SK-N-SH treated with all-trans-retinoic acid at 6 μM for 48 hours (cell line): ENCODE results near the gene PPP4R1.

Source experiments
- CREB5 ChIP-seq: fragments of 250-450 bp; sonication (Bioruptor Pico); IDR thresholded peaks from 2 replicates; pipeline ENCODE4 v1.5.1; 2020; ENCODE audit warnings: low read depth, mild to moderate bottlenecking, moderate library complexity
- ESRRG ChIP-seq: fragments of 250-450 bp; sonication (Bioruptor Pico); IDR thresholded peaks from 2 replicates; pipeline ENCODE4 v1.6.1; 2021; ENCODE audit warnings: mild to moderate bottlenecking
- PATZ1 ChIP-seq: fragments of 250-450 bp; sonication (Bioruptor Pico); IDR thresholded peaks from 2 replicates; pipeline ENCODE4 v1.8.0; 2020; ENCODE audit warnings: mild to moderate bottlenecking, moderate library complexity, borderline replicate concordance
- RARB ChIP-seq: fragments of 250-450 bp; sonication (Bioruptor Pico); IDR thresholded peaks from 2 replicates; pipeline ENCODE4 v1.8.0; 2021; ENCODE audit warnings: mild to moderate bottlenecking, moderate library complexity
- SNAI2 ChIP-seq: fragments of 250-450 bp; sonication (Bioruptor Pico); IDR thresholded peaks from 2 replicates; pipeline ENCODE4 v1.5.0; 2020; ENCODE audit warnings: mild to moderate bottlenecking, moderate library complexity
- TSHZ2 ChIP-seq: fragments of 250-450 bp; sonication (Bioruptor Pico); IDR thresholded peaks from 2 replicates; pipeline ENCODE4 v1.5.0; 2020; ENCODE audit warnings: mild to moderate bottlenecking, moderate library complexity
- ZFP3 ChIP-seq: fragments of 250-450 bp; sonication (Bioruptor Pico); IDR thresholded peaks from 2 replicates; pipeline ENCODE4 v1.5.0; 2020; ENCODE audit warnings: mild to moderate bottlenecking, moderate library complexity
- ZFP30 ChIP-seq: fragments of 450-650 bp; formaldehyde crosslinking; IDR thresholded peaks from 2 replicates; pipeline ENCODE4 v1.5.0; 2022; ENCODE audit warnings: mild to moderate bottlenecking, moderate library complexity
- ZNF70 ChIP-seq: fragments of 450-650 bp; formaldehyde crosslinking; IDR thresholded peaks from 2 replicates; pipeline ENCODE4 v1.5.0; 2020; ENCODE audit warnings: mild to moderate bottlenecking, moderate library complexity
- ZNF8 ChIP-seq: fragments of 450-650 bp; formaldehyde crosslinking; IDR thresholded peaks from 2 replicates; pipeline ENCODE4 v1.5.0; 2020; ENCODE audit warnings: mild to moderate bottlenecking, moderate library complexity

GRCh38 chr18:9638886-9639285, 24.5 kb upstream of the PPP4R1 start:
- TF ChIP-seq PATZ1 (no peak), ESRRG (CRISPR knock-in tag) (no peak), ZFP30 (no peak), ZFP3 (no peak), RARB (CRISPR knock-in tag) (no peak), TSHZ2 (CRISPR knock-in tag) (no peak), ZNF70 (CRISPR knock-in tag) (no peak), SNAI2 (CRISPR knock-in tag) (no peak), CREB5 (CRISPR knock-in tag) (no peak), ZNF8 (CRISPR knock-in tag) (no peak)
